Liver (tissue), 3 donors: Measurements from ENCODE around the gene ARID5B.

Source experiments
- ATF3 ChIP-seq: IDR thresholded peaks from 2 replicates; pipeline ENCODE4 v1.6.1; 2016; ENCODE audit warnings: antibody characterized with exemption
- EGR1 ChIP-seq, 2 donors: IDR thresholded peaks; 2 replicates each; pipeline ENCODE4 v1.6.1; 2016 to 2018; ENCODE audit warnings: antibody characterized with exemption in 2 of 2, low read depth in 2 of 2
- HNF4A ChIP-seq, 2 donors: conservative IDR thresholded peaks; 2 replicates each; pipeline ENCODE4 v1.6.1; 2016; ENCODE audit warnings: antibody characterized with exemption in 2 of 2, mild to moderate bottlenecking in 2 of 2
- RAD21 ChIP-seq, 2 donors: IDR thresholded peaks; 2 replicates each; pipeline ENCODE4 v1.6.1; 2016; ENCODE audit warnings: antibody characterized with exemption in 2 of 2, mild to moderate bottlenecking in 2 of 2
- SP1 ChIP-seq: IDR thresholded peaks from 2 replicates; pipeline ENCODE4 v1.6.1; 2018; ENCODE audit warnings: antibody characterized with exemption, mild to moderate bottlenecking
- TAF1 ChIP-seq: conservative IDR thresholded peaks from 2 replicates; pipeline ENCODE4 v1.6.1; 2016; ENCODE audit warnings: antibody characterized with exemption, mild to moderate bottlenecking
- YY1 ChIP-seq: IDR thresholded peaks from 2 replicates; pipeline ENCODE4 v1.6.1; 2016; ENCODE audit warnings: antibody characterized with exemption, mild to moderate bottlenecking
- TF ChIP-seq, protein P1 (sequence below): fragments of 150-350 bp; IDR thresholded peaks from 2 replicates; pipeline ENCODE4 v1.5.1; 2017; ENCODE audit warnings: improper control_type of control experiment, low read depth, low read length; ENCODE audit not compliant: missing input control
- TF ChIP-seq, protein P2 (sequence below): IDR thresholded peaks from 2 replicates; pipeline ENCODE4 v1.6.1; 2016; ENCODE audit warnings: antibody characterized with exemption
- donor health status: healthy.
- donor health status: healthy.

- TF ChIP-seq, protein P1, sequence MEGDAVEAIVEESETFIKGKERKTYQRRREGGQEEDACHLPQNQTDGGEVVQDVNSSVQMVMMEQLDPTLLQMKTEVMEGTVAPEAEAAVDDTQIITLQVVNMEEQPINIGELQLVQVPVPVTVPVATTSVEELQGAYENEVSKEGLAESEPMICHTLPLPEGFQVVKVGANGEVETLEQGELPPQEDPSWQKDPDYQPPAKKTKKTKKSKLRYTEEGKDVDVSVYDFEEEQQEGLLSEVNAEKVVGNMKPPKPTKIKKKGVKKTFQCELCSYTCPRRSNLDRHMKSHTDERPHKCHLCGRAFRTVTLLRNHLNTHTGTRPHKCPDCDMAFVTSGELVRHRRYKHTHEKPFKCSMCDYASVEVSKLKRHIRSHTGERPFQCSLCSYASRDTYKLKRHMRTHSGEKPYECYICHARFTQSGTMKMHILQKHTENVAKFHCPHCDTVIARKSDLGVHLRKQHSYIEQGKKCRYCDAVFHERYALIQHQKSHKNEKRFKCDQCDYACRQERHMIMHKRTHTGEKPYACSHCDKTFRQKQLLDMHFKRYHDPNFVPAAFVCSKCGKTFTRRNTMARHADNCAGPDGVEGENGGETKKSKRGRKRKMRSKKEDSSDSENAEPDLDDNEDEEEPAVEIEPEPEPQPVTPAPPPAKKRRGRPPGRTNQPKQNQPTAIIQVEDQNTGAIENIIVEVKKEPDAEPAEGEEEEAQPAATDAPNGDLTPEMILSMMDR, result no peak
- TF ChIP-seq, protein P2, sequence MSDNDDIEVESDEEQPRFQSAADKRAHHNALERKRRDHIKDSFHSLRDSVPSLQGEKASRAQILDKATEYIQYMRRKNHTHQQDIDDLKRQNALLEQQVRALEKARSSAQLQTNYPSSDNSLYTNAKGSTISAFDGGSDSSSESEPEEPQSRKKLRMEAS, result no peak
- TF ChIP-seq TAF1, result no peak
- no peak for TF ChIP-seq ATF3
- no peak for TF ChIP-seq HNF4A (conservative IDR thresholded peaks at IDR 0.05)
- no peak for TF ChIP-seq RAD21 (IDR thresholded peaks at IDR 0.05)
- no peak for TF ChIP-seq YY1
- no peak for TF ChIP-seq SP1
- TF ChIP-seq EGR1 (IDR thresholded peaks at IDR 0.05; ENCODE audit: low read depth in 2 of 2), result no peak
Measured at GRCh38 chr10:61859786-61860185, 41.7 kb upstream of the ARID5B start.
